OCI-LY7 (cell line): ENCODE results near the gene C2orf66.

Source experiments
- EZH2phosphoT487 ChIP-seq: fragments of 200-600 bp; sonication (generic); IDR thresholded peaks from 2 replicates; pipeline ENCODE4 v1.6.1; 2018; ENCODE audit warnings: low read depth, borderline replicate concordance, mild to moderate bottlenecking, mixed run types, antibody characterized with exemption, low read length, moderate library complexity, mixed read lengths
- TF ChIP-seq, protein P1 (sequence below): fragments of 200-600 bp; sonication (generic); conservative IDR thresholded peaks from 2 replicates; pipeline ENCODE4 v1.5.1; 2014; ENCODE audit warnings: mild to moderate bottlenecking, antibody characterized with exemption, low read length, moderate library complexity, mixed read lengths

DNA sequence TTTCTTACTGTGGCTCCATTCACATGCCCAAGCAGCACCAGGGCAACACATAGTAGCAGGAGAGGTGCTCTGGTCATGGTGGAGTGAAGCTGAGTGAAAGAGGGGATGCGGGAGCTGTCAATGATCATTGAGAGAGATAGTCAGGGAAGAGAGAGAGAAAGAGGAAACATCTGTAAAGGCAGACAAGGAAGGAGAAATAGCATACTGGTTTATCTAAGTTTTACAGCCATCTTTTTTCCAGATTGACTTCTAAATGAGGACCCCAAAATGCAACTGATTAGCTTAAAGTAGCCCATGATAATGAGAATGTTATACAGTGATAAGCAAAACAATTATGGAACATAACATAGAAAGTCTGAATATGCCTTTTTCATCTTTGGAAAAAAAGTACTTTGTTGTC, at the start of gene C2orf66:
- TF ChIP-seq, protein P1, sequence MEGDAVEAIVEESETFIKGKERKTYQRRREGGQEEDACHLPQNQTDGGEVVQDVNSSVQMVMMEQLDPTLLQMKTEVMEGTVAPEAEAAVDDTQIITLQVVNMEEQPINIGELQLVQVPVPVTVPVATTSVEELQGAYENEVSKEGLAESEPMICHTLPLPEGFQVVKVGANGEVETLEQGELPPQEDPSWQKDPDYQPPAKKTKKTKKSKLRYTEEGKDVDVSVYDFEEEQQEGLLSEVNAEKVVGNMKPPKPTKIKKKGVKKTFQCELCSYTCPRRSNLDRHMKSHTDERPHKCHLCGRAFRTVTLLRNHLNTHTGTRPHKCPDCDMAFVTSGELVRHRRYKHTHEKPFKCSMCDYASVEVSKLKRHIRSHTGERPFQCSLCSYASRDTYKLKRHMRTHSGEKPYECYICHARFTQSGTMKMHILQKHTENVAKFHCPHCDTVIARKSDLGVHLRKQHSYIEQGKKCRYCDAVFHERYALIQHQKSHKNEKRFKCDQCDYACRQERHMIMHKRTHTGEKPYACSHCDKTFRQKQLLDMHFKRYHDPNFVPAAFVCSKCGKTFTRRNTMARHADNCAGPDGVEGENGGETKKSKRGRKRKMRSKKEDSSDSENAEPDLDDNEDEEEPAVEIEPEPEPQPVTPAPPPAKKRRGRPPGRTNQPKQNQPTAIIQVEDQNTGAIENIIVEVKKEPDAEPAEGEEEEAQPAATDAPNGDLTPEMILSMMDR, result no peak
- TF ChIP-seq EZH2phosphoT487, result no peak
